ENCODE results near the gene BNIP2.

The BNIP2 gene

GRCh38 chr15:59688782-59689625 is at the start of gene BNIP2:
BNIP2 (minus strand) TSS chr15:59689320; CDS start chr15:59682457, 6,863 bp downstream.
- H3K4me3 ChIP-seq (ENCODE audit: low read depth, low read length) = peak within 1 kb of the TSS; percentile 80
- DNase-seq (ENCODE audit: low read depth) = peak; percentile 96
- TF ChIP-seq CTCF (IDR thresholded peaks at IDR 0.05; ENCODE audit: control insufficient read depth, extremely low read depth, insufficient read depth) = no peak

- DNase-seq (ENCODE audit: low read depth) = peak; percentile 59
- TF ChIP-seq CTCF (IDR thresholded peaks at IDR 0.05; ENCODE audit: control insufficient read depth, extremely low read depth, insufficient read depth) = no peak
- no peak overlapping the region for H3K4me3 ChIP-seq (ENCODE audit: low read depth, low read length)
Observed at GRCh38 chr15:59738676-59739075, 49.6 kb upstream of the BNIP2 start.

- TF ChIP-seq CTCF (IDR thresholded peaks at IDR 0.05; ENCODE audit: control insufficient read depth, extremely low read depth, insufficient read depth) = no peak
- DNase-seq (ENCODE audit: low read depth) = no peak
- H3K4me3 ChIP-seq (ENCODE audit: low read depth, low read length) = no peak overlapping the region
Observed at GRCh38 chr15:59736181-59736580, 47.1 kb upstream of the BNIP2 start.

- TF ChIP-seq CTCF (IDR thresholded peaks at IDR 0.05; ENCODE audit: control insufficient read depth, extremely low read depth, insufficient read depth) = no peak
- DNase-seq (ENCODE audit: low read depth) = no peak
- H3K4me3 ChIP-seq (ENCODE audit: low read depth, low read length) = no peak overlapping the region
Observed at GRCh38 chr15:59725151-59725486, 36.0 kb upstream of the BNIP2 start.

- no peak for DNase-seq (ENCODE audit: low read depth)
- no peak for TF ChIP-seq CTCF (IDR thresholded peaks at IDR 0.05; ENCODE audit: control insufficient read depth, extremely low read depth, insufficient read depth)
- no peak overlapping the region for H3K4me3 ChIP-seq (ENCODE audit: low read depth, low read length)
Observed at GRCh38 chr15:59723687-59724346, 34.7 kb upstream of the BNIP2 start.

- no peak for TF ChIP-seq CTCF (IDR thresholded peaks at IDR 0.05; ENCODE audit: control insufficient read depth, extremely low read depth, insufficient read depth)
Observed at GRCh38 chr15:59722476-59722875, 33.4 kb upstream of the BNIP2 start.

More at GRCh38 chr15:59722476-59722875, 33.4 kb upstream of the BNIP2 start:
- H3K4me3 ChIP-seq (ENCODE audit: low read depth, low read length) = no peak overlapping the region
- DNase-seq (ENCODE audit: low read depth) = no peak

Data from LNCaP clone FGC (cell line).